ENCODE results near the gene ADGRL3. TPM values are rescaled to one million over a fixed set of nuclear protein-coding genes. Genes with fewer than 3 reads are reported as not detected.

ADGRL3 gene
- total and polyA plus RNA-seq, 7 donors = 0.06 to 2.8 (median 0.42) TPM

DNA sequence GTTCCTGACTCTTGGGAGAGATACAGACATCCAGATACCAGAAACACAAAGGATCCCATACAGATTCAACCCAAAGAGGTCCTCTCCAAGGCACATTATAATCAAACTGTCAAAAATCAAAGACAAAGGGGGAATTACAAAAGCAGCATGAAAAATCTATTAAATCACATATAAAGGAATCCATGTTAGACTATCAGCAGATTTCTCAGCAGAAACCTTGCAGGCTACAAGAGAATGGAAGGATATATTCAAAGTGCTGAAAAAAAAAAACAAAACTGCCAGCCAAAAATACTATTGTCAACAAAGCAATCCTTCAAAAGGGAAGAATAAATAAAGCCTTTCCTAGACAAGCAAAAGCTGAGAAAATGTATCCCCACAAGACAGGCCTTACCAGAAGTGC is 14.8 kb upstream of the ADGRL3 start:
- ATAC-seq = no peak
- intact Hi-C loops (cut with DNase I) = no loop called here
- Histone ChIP-seq H3K27me3 (ENCODE audit: insufficient read depth in 3 of 3, low read length in 2 of 3) (no peaks in the 10 kb centered on the region), H3K36me3 (ENCODE audit: insufficient read depth in 1 of 2, low read depth in 1 of 2) (no peaks in the 10 kb centered on the region), H3K4me3 (no peak overlapping the region), H3K27ac (no peak overlapping the region), H3K9me3 (no peaks in the 10 kb centered on the region), H3K4me1 (no peaks in the 10 kb centered on the region)
- DNase-seq = no peak
- TF ChIP-seq, protein P1, sequence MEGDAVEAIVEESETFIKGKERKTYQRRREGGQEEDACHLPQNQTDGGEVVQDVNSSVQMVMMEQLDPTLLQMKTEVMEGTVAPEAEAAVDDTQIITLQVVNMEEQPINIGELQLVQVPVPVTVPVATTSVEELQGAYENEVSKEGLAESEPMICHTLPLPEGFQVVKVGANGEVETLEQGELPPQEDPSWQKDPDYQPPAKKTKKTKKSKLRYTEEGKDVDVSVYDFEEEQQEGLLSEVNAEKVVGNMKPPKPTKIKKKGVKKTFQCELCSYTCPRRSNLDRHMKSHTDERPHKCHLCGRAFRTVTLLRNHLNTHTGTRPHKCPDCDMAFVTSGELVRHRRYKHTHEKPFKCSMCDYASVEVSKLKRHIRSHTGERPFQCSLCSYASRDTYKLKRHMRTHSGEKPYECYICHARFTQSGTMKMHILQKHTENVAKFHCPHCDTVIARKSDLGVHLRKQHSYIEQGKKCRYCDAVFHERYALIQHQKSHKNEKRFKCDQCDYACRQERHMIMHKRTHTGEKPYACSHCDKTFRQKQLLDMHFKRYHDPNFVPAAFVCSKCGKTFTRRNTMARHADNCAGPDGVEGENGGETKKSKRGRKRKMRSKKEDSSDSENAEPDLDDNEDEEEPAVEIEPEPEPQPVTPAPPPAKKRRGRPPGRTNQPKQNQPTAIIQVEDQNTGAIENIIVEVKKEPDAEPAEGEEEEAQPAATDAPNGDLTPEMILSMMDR (IDR thresholded peaks at IDR 0.05) = no peak

DNA sequence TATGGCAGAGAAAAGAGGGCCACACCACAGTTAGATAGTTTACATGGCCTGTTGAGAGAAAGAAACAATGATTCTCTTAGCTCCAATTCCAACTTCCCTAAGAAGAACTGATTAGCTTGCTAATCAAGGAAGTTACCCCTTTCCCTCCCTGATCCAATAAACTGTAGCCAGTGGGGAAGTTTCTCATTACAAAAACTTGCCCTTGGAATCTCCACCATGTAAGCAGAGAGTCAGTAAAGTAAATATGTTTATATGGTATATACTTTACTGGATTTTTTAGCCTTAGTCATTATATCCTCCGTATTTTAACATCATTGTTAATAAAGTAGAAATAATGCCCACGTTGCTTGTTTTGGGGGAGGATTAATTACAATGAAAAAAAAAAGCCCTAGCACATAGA is 7.7 kb upstream of the ADGRL3 start:
- DNase-seq (no peak), ATAC-seq (no peak)
- Histone ChIP-seq H3K27me3 (ENCODE audit: insufficient read depth in 3 of 3, low read length in 2 of 3) (no peaks in the 10 kb centered on the region), H3K27ac (no peak overlapping the region), H3K4me1 (no peaks in the 10 kb centered on the region), H3K9me3 (no peaks in the 10 kb centered on the region), H3K4me3 (no peak overlapping the region), H3K36me3 (ENCODE audit: insufficient read depth in 1 of 2, low read depth in 1 of 2) (no peaks in the 10 kb centered on the region)
- TF ChIP-seq, protein P1 (IDR thresholded peaks at IDR 0.05) = no peak
- intact Hi-C loops (cut with DNase I) = no loop called here
- WGBS, 3 donors = 85 to 90% (median 86%) methylated on average over 2 of the region's 2 CpGs

DNA sequence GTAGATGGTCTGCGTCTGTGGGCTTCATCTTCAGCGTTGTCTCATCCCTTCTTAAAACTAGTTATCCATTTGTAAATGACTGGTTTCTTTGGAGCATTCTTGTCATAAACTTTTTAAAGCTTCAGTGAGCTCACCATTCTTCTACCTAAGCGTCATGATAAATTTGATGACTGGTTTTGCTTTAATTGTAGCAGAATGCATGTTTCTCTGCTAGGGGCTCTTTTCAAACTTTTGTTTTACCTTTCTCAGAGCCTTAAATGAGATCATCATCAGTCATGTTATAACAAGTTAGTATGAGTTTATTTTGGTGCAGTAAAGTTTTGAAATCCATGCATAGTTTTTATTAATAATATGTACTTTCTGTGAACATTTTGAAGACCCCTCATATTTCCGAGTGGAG is 6.3 kb upstream of the ADGRL3 start:
- H3K4me1 ChIP-seq = no peaks in the 10 kb centered on the region
- no peak overlapping the region for H3K4me3 ChIP-seq
- H3K36me3 ChIP-seq (ENCODE audit: insufficient read depth in 1 of 2, low read depth in 1 of 2) = no peaks in the 10 kb centered on the region
- TF ChIP-seq, protein P1 (IDR thresholded peaks at IDR 0.05) = no peak
- ATAC-seq (no peak), DNase-seq (no peak)
- intact Hi-C loops (cut with DNase I) = no loop called here
- H3K9me3 ChIP-seq = no peaks in the 10 kb centered on the region
- WGBS, 3 donors = 92 to 97% (median 93%) methylated on average over 4 of the region's 4 CpGs
- H3K27ac ChIP-seq = no peak overlapping the region
- H3K27me3 ChIP-seq (ENCODE audit: insufficient read depth in 3 of 3, low read length in 2 of 3) = peaks cover 0 to 4% (median 0%) of the 10 kb centered on the region in 3 donors

DNA sequence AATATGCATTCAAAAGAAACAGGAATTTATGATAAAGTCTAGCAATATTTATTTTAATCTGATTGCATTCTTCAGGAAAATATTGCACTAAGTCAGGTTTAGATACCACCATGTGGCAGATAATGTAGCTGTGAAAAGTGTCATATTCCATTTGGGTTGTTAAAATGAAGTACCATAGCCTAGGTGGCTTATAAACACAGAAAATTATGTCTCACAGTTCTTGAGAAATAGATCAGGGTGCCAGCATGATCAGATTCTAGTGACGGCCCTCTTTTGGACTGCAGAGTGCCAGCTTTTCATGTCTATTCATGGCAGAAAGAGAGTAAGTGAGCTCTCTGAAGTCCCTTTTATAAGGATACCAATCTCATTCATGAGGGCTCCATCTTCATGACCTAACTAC is 5.6 kb upstream of the ADGRL3 start:
- H3K27ac ChIP-seq = no peak overlapping the region
- no peaks in the 10 kb centered on the region for H3K9me3 ChIP-seq
- TF ChIP-seq, protein P1 (IDR thresholded peaks at IDR 0.05) = no peak
- no peaks in the 10 kb centered on the region for H3K36me3 ChIP-seq (ENCODE audit: insufficient read depth in 1 of 2, low read depth in 1 of 2)
- DNase-seq (no peak), ATAC-seq (no peak)
- WGBS, 3 donors = 44 to 78% (median 56%) methylated on average over 1 of the region's 1 CpG
- intact Hi-C loops (cut with DNase I) = no loop called here
- no peaks in the 10 kb centered on the region for H3K4me1 ChIP-seq
- no peak overlapping the region for H3K4me3 ChIP-seq
- H3K27me3 ChIP-seq (ENCODE audit: insufficient read depth in 3 of 3, low read length in 2 of 3) = peaks cover 0 to 9% (median 0%) of the 10 kb centered on the region in 3 donors

DNA sequence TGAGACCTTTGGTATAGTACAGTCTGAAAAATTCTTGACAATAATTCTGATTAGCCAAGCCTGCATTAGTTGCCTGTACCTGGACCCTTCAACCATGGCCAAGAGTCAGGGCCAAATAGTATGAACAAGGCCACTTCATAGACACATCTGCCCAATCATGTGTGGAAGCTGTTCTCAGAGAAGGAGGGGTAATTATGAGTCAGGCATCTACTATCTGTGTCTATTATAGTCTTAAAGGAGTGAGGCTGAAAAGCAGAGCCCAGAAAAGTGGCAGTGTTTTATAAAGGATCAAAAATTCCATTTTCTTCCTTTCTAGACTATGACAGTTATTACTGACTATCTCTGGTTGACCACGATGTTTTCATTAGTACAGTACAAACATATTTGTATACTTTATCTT is 5.0 kb upstream of the ADGRL3 start:
- DNase-seq (no peak), ATAC-seq (no peak)
- H3K36me3 ChIP-seq (ENCODE audit: insufficient read depth in 1 of 2, low read depth in 1 of 2) = no peaks in the 10 kb centered on the region
- H3K4me1 ChIP-seq = no peaks in the 10 kb centered on the region
- intact Hi-C loops (cut with DNase I) = no loop called here
- no peak overlapping the region for H3K27ac ChIP-seq
- H3K4me3 ChIP-seq = no peak overlapping the region
- H3K9me3 ChIP-seq = no peaks in the 10 kb centered on the region
- WGBS, 3 donors = 89 to 96% (median 91%) methylated on average over 1 of the region's 1 CpG
- TF ChIP-seq, protein P1 (IDR thresholded peaks at IDR 0.05) = no peak
- peaks cover 0 to 14% (median 2%) of the 10 kb centered on the region in 3 donors for H3K27me3 ChIP-seq (ENCODE audit: insufficient read depth in 3 of 3, low read length in 2 of 3)

Data from psoas muscle (tissue), 8 donors.